NCI-H774 (cell line): ENCODE data around the gene ST3GAL4.
A peak's percentile ranks its signal among the peaks of the same experiment; 100 is the strongest.
"Not testable (repeated sequence)": the region's sequence is repeated elsewhere in the genome, so short reads cannot be mapped to it uniquely, and the experiment has no call there.

Source experiments
- DNase-seq: peaks from one replicate; lab custom pipeline; 2025; lab: John Stamatoyannopoulos, UW

ST3GAL4 gene

GRCh38 chr11:126364735-126365134 lies 9.2 kb downstream of the ST3GAL4 start:
- DNase-seq: not testable (repeated sequence)

- DNase-seq: not testable (repeated sequence)
Observed at GRCh38 chr11:126365508-126365907, 10.0 kb downstream of the ST3GAL4 start.

GRCh38 chr11:126366064-126366822 lies 10.8 kb downstream of the ST3GAL4 start:
- no peak for DNase-seq

GRCh38 chr11:126366823-126367654 lies 11.6 kb downstream of the ST3GAL4 start:
- DNase-seq: not testable (repeated sequence)

- DNase-seq: not testable (repeated sequence)
Observed at GRCh38 chr11:126367806-126368205, 12.3 kb downstream of the ST3GAL4 start.

- peak; percentile 74 for DNase-seq
Observed at GRCh38 chr11:126368336-126369119, 13.0 kb downstream of the ST3GAL4 start.

- DNase-seq: no peak
Observed at GRCh38 chr11:126370016-126370415, 14.5 kb downstream of the ST3GAL4 start.

- DNase-seq: no peak
Observed at GRCh38 chr11:126371595-126371994, 16.1 kb downstream of the ST3GAL4 start.

GRCh38 chr11:126373389-126374066 lies 18.0 kb downstream of the ST3GAL4 start:
- DNase-seq: not testable (repeated sequence)

GRCh38 chr11:126374562-126375300 lies 19.2 kb downstream of the ST3GAL4 start:
- DNase-seq: not testable (repeated sequence)

GRCh38 chr11:126375726-126376125 lies 20.2 kb downstream of the ST3GAL4 start:
- peak; percentile 88 for DNase-seq

GRCh38 chr11:126378763-126379162 lies 23.3 kb downstream of the ST3GAL4 start:
- no peak for DNase-seq

GRCh38 chr11:126380909-126381308 lies 25.4 kb downstream of the ST3GAL4 start:
- DNase-seq: no peak

- not testable (repeated sequence) for DNase-seq
Observed at GRCh38 chr11:126381960-126382359, 26.5 kb downstream of the ST3GAL4 start.

GRCh38 chr11:126382641-126383040 lies 27.2 kb downstream of the ST3GAL4 start:
- not testable (repeated sequence) for DNase-seq

GRCh38 chr11:126383339-126384335 lies 28.2 kb downstream of the ST3GAL4 start:
- no peak for DNase-seq

- no peak for DNase-seq
Observed at GRCh38 chr11:126384449-126385070, 29.1 kb downstream of the ST3GAL4 start.

- DNase-seq: no peak
Observed at GRCh38 chr11:126385991-126386728, 30.7 kb downstream of the ST3GAL4 start.

- peak; percentile 53 for DNase-seq
Observed at GRCh38 chr11:126386729-126387071, 31.2 kb downstream of the ST3GAL4 start.
